Measurements from ENCODE around the gene FBXO46. TPM values are rescaled to one million over a fixed set of nuclear protein-coding genes. Genes with fewer than 3 reads are reported as not detected.
"Not testable (repeated sequence)": the region's sequence is repeated elsewhere in the genome, so short reads cannot be mapped to it uniquely, and the experiment has no call there.

Gene FBXO46
- total RNA-seq, 1 donor from 2014 or later = 38.3 TPM

GRCh38 chr19:45687599-45687998, 43.1 kb downstream of the FBXO46 start:
- intact Hi-C loops (cut with micrococcal nuclease) = no loop called here

DNA sequence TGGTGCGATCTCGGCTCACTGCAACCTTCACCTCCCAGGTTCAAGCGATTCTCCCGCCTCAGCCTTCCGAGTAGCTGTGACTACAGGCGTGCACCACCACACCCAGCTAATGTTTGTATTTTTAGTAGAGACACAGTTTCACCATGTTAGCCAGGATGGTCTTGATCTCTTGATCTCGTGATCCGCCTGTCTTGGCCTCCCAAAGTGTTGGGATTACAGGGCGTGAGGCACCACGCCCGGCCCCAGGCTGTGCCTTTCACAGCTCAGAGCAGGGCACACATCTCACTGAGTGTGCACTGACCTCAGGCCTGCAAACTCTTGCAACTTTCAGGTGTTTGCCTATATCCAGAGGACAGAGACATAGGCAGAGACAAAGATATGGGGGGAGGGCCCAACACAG, 45.7 kb downstream of the FBXO46 start:
- intact Hi-C loops (cut with micrococcal nuclease) = not testable (repeated sequence)

DNA sequence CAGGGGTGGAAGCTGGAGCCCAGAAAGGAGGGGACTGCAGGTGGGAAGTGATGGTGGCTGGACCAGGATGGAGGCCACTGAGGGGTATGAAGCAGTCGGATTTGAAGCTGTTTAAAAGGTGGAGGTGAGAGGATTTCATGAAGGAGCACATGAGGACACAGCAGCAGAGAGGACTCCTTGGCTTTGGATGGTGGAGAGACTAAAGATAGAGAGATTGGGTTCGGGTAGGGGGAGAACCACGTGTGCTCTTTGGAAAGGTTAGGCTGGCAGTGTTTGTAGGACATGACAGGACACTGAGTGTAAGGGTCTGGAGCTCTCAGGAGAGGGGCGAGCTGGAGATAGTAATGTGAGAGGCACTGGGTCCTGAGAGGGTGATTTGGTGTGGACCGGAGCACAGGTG, 47.8 kb downstream of the FBXO46 start:
- intact Hi-C loops (cut with micrococcal nuclease) = loop anchor here (5.0 kb wide), 1 partner anchor 41 kb away; no protein-coding TSS in a partner anchor

- intact Hi-C loops (cut with micrococcal nuclease) = loop anchor here (5.0 kb wide), 1 partner anchor 40 kb away; no protein-coding TSS in a partner anchor
Measured at GRCh38 chr19:45682117-45682516, 48.6 kb downstream of the FBXO46 start.

- intact Hi-C loops (cut with micrococcal nuclease) = loop anchor here (1.0 to 5.0 kb wide), 3 partner anchors 11 to 74 kb away; partner anchors contain the start of gene QPCTL
Measured at GRCh38 chr19:45681391-45682015, 49.2 kb downstream of the FBXO46 start.

DNA sequence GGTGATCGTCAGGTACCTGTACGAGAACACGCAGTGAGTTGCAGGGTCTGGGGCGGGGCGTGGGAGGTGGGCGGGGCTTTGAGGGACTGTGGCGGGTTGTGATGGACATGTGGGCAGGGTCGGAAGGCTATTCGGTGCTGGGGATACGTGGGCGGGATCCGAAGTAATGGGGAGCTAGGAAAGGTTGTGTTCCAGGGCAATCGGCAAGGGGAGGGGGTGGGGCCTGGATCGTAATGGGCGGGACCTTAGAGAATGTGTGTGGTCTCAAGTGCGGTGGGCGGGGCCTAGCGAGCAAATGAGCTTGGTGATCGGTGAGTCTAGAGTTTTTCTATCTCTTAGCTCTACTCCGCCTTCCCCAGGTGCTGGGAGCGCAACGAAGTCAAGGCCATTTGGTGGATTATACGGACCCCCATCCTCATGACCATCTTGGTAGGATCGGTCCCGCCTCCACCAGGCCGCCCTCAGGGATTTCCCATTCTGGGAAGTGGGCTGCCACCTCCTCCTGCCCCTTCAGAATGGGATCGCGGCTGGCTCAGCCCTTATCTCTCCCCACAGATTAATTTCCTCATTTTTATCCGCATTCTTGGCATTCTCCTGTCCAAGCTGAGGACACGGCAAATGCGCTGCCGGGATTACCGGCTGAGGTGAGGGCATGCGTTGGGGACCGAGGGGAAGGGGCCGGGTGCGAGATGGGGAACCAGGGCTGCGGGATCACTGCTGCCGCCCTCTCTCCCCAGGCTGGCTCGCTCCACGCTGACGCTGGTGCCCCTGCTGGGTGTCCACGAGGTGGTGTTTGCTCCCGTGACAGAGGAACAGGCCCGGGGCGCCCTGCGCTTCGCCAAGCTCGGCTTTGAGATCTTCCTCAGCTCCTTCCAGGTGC, 53.1 kb downstream of the FBXO46 start:
- intact Hi-C loops (cut with micrococcal nuclease) = no loop called here

DNA sequence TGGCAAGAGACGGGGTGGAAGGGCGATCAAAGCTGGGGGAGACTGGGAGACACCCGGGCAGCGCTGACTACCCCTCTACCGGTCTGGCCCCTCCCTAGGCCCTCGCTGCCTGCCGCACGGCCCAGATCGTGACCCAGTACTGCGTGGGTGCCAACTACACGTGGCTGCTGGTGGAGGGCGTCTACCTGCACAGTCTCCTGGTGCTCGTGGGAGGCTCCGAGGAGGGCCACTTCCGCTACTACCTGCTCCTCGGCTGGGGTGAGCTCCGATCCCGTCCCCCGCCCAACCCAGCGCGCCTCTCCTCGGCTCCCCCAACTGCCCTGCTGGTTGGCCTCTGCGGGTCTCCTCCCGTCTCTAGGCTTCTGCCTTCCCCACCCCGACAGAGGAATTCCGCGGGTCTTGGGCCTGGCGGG, 53.8 kb downstream of the FBXO46 start:
- intact Hi-C loops (cut with micrococcal nuclease) = no loop called here

DNA sequence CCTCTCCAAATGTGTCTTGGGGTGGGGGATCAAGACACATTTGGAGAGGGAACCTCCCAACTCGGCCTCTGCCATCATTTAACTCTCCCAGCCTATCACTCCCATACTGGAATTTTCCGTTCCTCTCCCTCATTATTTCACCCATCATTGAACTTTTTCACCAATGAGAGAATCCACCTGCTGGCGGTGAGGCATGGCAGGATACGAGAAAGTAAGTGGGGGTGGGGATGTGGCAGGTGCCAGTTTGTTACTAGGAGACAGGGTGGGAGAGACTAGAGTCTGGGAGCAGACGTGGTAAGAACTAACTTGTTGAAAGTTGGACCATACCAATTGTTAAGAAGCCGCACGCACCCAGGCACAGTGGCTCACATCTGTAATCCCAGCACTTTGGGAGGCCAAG, 55.8 kb downstream of the FBXO46 start:
- intact Hi-C loops (cut with micrococcal nuclease) = no loop called here

- intact Hi-C loops (cut with micrococcal nuclease) = loop anchor here (2.0 kb wide), 1 partner anchor 22 kb away; the partner anchor contains the start of gene QPCTL
Measured at GRCh38 chr19:45670670-45671453, 59.8 kb downstream of the FBXO46 start.

DNA sequence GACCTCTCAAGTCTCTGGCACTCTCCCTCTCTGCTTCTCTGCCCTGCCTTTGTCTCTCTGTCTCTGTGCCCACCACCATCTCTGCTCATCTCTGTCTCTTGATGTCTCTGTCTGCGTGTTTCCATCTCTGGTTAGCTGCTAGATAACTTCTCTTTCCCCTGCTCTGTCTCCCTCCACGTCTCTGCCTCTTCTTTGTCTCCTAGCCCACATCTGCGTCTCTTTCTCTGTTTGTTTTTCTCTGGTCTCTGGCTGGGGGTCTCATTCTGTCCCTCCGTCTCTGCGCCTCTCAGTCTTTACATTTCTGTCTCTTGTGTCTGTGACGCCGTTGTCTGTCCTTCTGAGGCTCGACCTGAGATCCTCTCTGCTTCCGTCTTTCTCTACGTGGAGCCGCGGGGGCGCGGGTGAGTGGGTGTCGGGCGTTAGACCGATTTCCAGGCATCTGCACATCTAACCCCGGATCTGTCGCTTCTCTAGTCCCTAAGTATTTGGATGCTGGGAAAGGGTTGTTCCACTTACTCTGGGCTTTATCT, 62.3 kb downstream of the FBXO46 start:
- intact Hi-C loops (cut with micrococcal nuclease) = loop anchor here (2.0 kb wide), 1 partner anchor 26 kb away; no protein-coding TSS in a partner anchor

GRCh38 chr19:45667620-45668341, 62.9 kb downstream of the FBXO46 start, which contains the start of gene GIPR:
GIPR (plus strand) TSS chr19:45668221; CDS start chr19:45669521, 1,300 bp downstream.
- intact Hi-C loops (cut with micrococcal nuclease) = loop anchor here (2.0 kb wide), 1 partner anchor 25 kb away; no protein-coding TSS in a partner anchor

- intact Hi-C loops (cut with micrococcal nuclease) = no loop called here
Measured at GRCh38 chr19:45664575-45664974, 66.1 kb downstream of the FBXO46 start.

- intact Hi-C loops (cut with micrococcal nuclease) = no loop called here
Measured at GRCh38 chr19:45663800-45664199, 66.9 kb downstream of the FBXO46 start.

DNA sequence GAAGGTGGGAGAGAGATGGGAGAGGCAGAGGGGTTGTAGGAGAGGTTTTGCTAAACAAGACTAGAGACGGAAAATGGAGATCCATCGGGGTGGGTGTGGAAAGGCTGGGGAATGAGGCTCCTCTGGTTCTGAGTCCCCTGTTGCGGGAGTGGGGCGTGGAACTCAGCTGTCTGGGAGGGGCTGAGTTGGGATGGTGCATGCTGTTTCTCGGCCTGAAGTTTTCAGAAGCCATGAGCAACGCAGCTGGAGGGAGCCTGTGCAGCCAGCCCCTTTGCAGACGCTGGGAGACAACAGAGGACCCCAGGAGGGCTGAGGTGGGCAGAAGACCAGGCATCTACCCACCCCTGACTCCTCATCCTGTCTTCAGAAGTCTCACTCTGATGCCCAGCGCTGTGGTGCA, 70.1 kb downstream of the FBXO46 start:
- intact Hi-C loops (cut with micrococcal nuclease) = no loop called here

Other genes with a start within 250 kb of the FBXO46 start
- 2.0 and 3.7 TPM in 2 replicates for gene RTN2, start 233.8 kb downstream of the FBXO46 start, total RNA-seq
- 1.3 and 1.5 TPM in 2 replicates for gene PPM1N, start 232.5 kb downstream of the FBXO46 start, total RNA-seq
- 185 and 186 TPM in 2 replicates for gene VASP, start 223.4 kb downstream of the FBXO46 start, total RNA-seq
- 14.4 and 15.7 TPM in 2 replicates for gene OPA3, start 146.1 kb downstream of the FBXO46 start, total RNA-seq
- gene GPR4, start 128.7 kb downstream of the FBXO46 start, total RNA-seq = not detected in 2 replicates
- gene EML2, start 91.5 kb downstream of the FBXO46 start, total RNA-seq = 105 and 110 TPM in 2 replicates
- 4.7 and 5.1 TPM in 2 replicates for gene GIPR, start 62.7 kb downstream of the FBXO46 start, total RNA-seq
- 596 and 605 TPM in 2 replicates for gene SNRPD2, start 38.9 kb downstream of the FBXO46 start, total RNA-seq
- gene QPCTL, start 38.2 kb downstream of the FBXO46 start, total RNA-seq = 8.2 and 9.1 TPM in 2 replicates
- not detected in 2 replicates for gene MEIOSIN, start 2.5 kb upstream of the FBXO46 start, total RNA-seq
- 0.68 and 0.82 TPM in 2 replicates for gene SIX5, start 38.4 kb upstream of the FBXO46 start, total RNA-seq
- gene DMPK, start 51.6 kb upstream of the FBXO46 start, total RNA-seq = 13.8 and 17.1 TPM in 2 replicates
- gene DMWD, start 61.9 kb upstream of the FBXO46 start, total RNA-seq = 23.1 and 26.2 TPM in 2 replicates
- 0.39 and 0.50 TPM in 2 replicates for gene RSPH6A, start 84.4 kb upstream of the FBXO46 start, total RNA-seq
- 99.9 and 106 TPM in 2 replicates for gene SYMPK, start 132.3 kb upstream of the FBXO46 start, total RNA-seq
- gene FOXA3, start 133.4 kb upstream of the FBXO46 start, total RNA-seq = not detected in 2 replicates
- gene IRF2BP1, start 155.2 kb upstream of the FBXO46 start, total RNA-seq = 15.3 and 15.8 TPM in 2 replicates
- 8.8 and 9.8 TPM in 2 replicates for gene MYPOP, start 171.7 kb upstream of the FBXO46 start, total RNA-seq
- not detected in 2 replicates for gene NANOS2, start 183.9 kb upstream of the FBXO46 start, total RNA-seq
- gene NOVA2, start 243.0 kb upstream of the FBXO46 start, total RNA-seq = 0.02 and 0.09 TPM in 2 replicates